CD4-positive, alpha-beta T cell treated with Interleukin-17A for 1 hour (primary cell): ENCODE results near the gene SMARCA1.

Source experiments
- DNase-seq: peaks from one replicate; pipeline ENCODE4 v3.0.0-alpha.2; 2020

The SMARCA1 gene

GRCh38 chrX:129452523-129452922, 70.8 kb downstream of the SMARCA1 start:
- DNase-seq = no peak

GRCh38 chrX:129450123-129450522, 73.2 kb downstream of the SMARCA1 start:
- no peak for DNase-seq

GRCh38 chrX:129449148-129449547, 74.1 kb downstream of the SMARCA1 start:
- DNase-seq = no peak

DNA sequence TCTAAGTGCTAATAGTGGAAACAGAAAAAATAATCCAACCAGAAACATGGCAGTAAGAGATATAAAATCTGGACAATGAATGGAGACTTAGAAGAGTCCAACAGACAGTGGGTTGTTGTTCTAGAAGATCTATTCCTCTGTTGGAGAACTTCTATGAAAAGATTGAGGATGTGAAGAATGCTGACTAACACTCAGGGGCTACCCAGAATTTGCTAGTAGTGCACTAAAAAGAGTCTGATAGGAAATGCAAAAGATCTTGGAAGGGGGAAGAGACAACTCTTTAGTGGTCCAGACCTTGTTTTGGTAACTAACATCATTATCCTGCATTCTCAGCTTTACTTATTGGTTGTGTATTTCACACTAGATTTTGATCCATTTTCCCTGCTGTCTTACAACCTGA, 77.9 kb downstream of the SMARCA1 start:
- no peak for DNase-seq

DNA sequence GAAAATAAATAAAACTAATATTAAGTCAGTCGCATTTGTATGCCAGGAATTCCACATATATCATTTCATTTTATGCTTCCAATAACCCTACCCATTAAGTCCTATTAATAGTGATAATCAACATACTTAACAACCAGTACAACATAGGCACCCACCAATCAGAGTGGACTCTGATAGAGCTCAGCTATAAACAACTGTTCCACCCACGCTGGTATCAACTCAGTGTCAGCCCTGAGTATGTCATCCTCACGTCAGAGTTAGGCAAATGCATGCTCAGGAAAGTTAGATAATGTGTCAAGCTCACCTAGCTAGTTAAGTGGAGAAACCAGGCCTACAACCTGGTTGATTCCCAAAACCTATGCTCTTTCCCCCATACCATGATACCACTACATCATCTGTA, 89.3 kb downstream of the SMARCA1 start:
- DNase-seq = no peak

- DNase-seq = no peak
Observed at GRCh38 chrX:129433461-129433860, 89.8 kb downstream of the SMARCA1 start.

- no peak for DNase-seq
Observed at GRCh38 chrX:129427267-129427666, 96.0 kb downstream of the SMARCA1 start.

DNA sequence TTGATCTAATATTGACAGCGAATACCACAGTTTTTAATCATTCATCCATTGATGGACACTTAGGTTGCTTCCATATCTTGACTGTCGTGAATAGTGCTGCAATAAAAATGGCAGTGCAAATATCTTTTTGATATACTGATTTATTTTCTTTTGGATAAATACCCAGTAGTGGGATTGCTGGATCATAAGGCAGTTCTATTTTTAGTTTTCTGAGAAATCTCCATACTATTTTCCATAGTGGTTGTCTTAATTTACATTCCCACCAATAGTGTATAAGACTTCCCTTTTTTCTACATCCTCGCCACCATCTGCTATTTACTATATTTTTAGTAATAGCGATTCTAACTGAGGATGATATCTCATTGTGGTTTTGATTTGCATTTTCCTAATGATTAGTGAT, 100.1 kb downstream of the SMARCA1 start:
- DNase-seq = no peak

DNA sequence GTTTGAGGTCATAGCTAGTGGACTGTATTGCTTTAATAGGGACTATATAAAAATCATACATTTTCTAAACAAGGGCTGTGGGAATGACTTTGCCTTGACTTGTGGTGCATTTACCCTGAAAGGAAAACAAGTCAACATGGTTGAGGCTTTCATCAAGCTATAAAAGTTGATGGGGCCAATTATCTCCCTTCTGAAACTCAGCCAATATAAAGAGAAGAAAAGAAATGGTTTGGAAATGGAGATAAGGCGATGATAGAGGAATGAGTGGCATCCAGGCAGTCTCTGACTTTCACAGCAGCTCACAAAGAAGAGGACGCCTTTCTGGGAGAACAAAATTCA, 118.7 kb downstream of the SMARCA1 start:
- DNase-seq = no peak

DNA sequence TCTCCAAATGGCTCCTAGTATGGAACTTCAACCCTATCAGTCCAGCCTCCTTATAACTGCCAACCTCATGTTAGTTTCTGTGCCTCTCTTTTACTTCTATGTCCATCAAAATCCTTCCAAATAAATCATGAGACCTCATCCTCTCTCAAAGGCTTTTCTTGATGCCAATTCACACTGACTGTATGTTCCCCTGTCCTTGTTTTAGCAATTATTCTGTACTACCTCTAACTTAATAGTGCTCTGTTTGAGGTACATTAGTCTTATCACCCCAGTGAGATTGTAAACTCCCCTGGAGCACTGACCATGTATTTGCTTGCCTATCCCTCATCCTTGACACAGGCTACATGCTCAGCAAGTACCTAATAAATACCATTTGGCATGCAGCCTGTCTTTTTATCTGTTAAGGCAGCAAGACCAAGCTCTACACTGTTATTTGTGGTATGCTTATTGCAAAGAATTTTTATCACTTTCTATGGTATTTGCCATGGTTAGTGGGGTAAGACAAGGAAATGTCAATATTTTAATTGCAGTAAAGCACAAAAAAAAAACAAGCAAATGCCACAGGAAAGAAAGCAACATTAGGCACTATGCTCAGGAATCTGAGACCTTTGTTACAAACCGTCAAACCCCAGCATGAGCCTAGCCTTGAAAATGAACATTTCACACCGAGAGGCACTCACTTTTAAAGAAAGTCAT, 119.2 kb downstream of the SMARCA1 start:
- no peak for DNase-seq
